GM23338 (cell line): ENCODE measurements around the gene SYT6. TPM values are rescaled to one million over a fixed set of nuclear protein-coding genes. Genes with fewer than 3 reads are reported as not detected.

ENCODE experiments used
- ATAC-seq: fragments of 200-7000 bp; cut with Tn5 transposase; 3 replicates; pipeline ENCODE4 v1.9.1; 2020
- DNase-seq: peaks from one replicate; pipeline ENCODE4 v3.0.0-alpha.2; 2015; ENCODE audit warnings: low spot score
- H2AFZ ChIP-seq: fragments of 200-600 bp; sonication (generic); 2 replicates; pipeline ENCODE4 v1.8.0; 2016; ENCODE audit warnings: antibody characterized with exemption, mild to moderate bottlenecking, moderate library complexity
- H3F3A ChIP-seq: fragments of 200-600 bp; sonication (generic); replicated peaks from 2 replicates; pipeline ENCODE4 v1.8.0; 2017; ENCODE audit warnings: antibody characterized with exemption, mixed run types, low read depth
- H3K27ac ChIP-seq: fragments of 200-600 bp; sonication (generic); 2 replicates; pipeline ENCODE4 v1.6.1; 2016; ENCODE audit warnings: low read depth
- H3K27me3 ChIP-seq: fragments of 200-600 bp; sonication (generic); 2 replicates; pipeline ENCODE4 v1.8.0; 2016; ENCODE audit warnings: mild to moderate bottlenecking, mixed run types, moderate library complexity; ENCODE audit not compliant: insufficient read depth
- H3K36me3 ChIP-seq: fragments of 200-600 bp; sonication (generic); 2 replicates; pipeline ENCODE4 v1.8.0; 2016; ENCODE audit warnings: mild to moderate bottlenecking; ENCODE audit not compliant: insufficient read depth
- H3K4me1 ChIP-seq: fragments of 200-600 bp; sonication (generic); 2 replicates; pipeline ENCODE4 v1.8.0; 2016; ENCODE audit warnings: mild to moderate bottlenecking, moderate library complexity; ENCODE audit not compliant: insufficient read depth
- H3K4me2 ChIP-seq: fragments of 200-600 bp; sonication (generic); 2 replicates; pipeline ENCODE4 v1.7.1; 2017; ENCODE audit warnings: mixed run types
- H3K4me3 ChIP-seq: fragments of 200-600 bp; sonication (generic); 2 replicates; pipeline ENCODE4 v1.6.1; 2016; ENCODE audit warnings: mixed run types
- H3K79me2 ChIP-seq: fragments of 200-600 bp; sonication (generic); replicated peaks from 2 replicates; pipeline ENCODE4 v1.8.0; 2017; ENCODE audit warnings: mild to moderate bottlenecking; ENCODE audit not compliant: insufficient read depth
- H3K9me2 ChIP-seq: fragments of 200-600 bp; sonication (generic); 2 replicates; pipeline ENCODE4 v1.8.0; 2017; ENCODE audit not compliant: insufficient read depth
- H4K20me1 ChIP-seq: fragments of 200-600 bp; sonication (generic); replicated peaks from 2 replicates; pipeline ENCODE4 v1.8.0; 2017; ENCODE audit warnings: mild to moderate bottlenecking; ENCODE audit not compliant: insufficient read depth
- H3K27ac Mint-ChIP-seq: 2 replicates; pipeline ENCODE4 v1.8.0; 2020; ENCODE audit warnings: inconsistent platforms, mild to moderate bottlenecking, moderate library complexity, mixed read lengths
- H3K27me3 Mint-ChIP-seq: 3 replicates; pipeline ENCODE4 v1.8.0; 2022; ENCODE audit warnings: low read depth, mild to moderate bottlenecking, moderate library complexity, mixed read lengths, inconsistent platforms; ENCODE audit not compliant: insufficient read depth, poor library complexity
- H3K36me3 Mint-ChIP-seq: 3 replicates; pipeline ENCODE4 v1.8.0; 2021; ENCODE audit warnings: low read depth, mild to moderate bottlenecking, inconsistent platforms, moderate library complexity, mixed read lengths
- H3K4me1 Mint-ChIP-seq: 3 replicates; pipeline ENCODE4 v1.8.0; 2020; ENCODE audit warnings: mild to moderate bottlenecking, inconsistent platforms, mixed read lengths
- H3K4me3 Mint-ChIP-seq: 3 replicates; pipeline ENCODE4 v1.8.0; 2021; ENCODE audit warnings: moderate library complexity, mild to moderate bottlenecking, inconsistent platforms, mixed read lengths
- H3K9me3 Mint-ChIP-seq: 3 replicates; pipeline ENCODE4 v1.8.0; 2020; ENCODE audit warnings: moderate library complexity, mild to moderate bottlenecking, inconsistent platforms, mixed read lengths
- CREB1 ChIP-seq: fragments of 250-450 bp; sonication (Bioruptor Pico); IDR thresholded peaks from 2 replicates; pipeline ENCODE4 v1.5.0; 2020; ENCODE audit warnings: low read depth, mild to moderate bottlenecking, moderate library complexity
- EZH2 ChIP-seq: fragments of 200-600 bp; sonication (generic); IDR thresholded peaks from one replicate; pipeline ENCODE4 v1.8.0; 2017; ENCODE audit warnings: antibody characterized with exemption, mild to moderate bottlenecking, low read depth; ENCODE audit not compliant: unreplicated experiment
- EZH2phosphoT487 ChIP-seq: fragments of 200-600 bp; sonication (generic); IDR thresholded peaks from one replicate; pipeline ENCODE4 v1.8.1; 2018; ENCODE audit warnings: antibody characterized with exemption; ENCODE audit not compliant: unreplicated experiment
- JUNB ChIP-seq: IDR thresholded peaks from one replicate; pipeline ENCODE4 v1.6.1; 2016; ENCODE audit warnings: antibody characterized with exemption; ENCODE audit not compliant: unreplicated experiment
- NANOG ChIP-seq: IDR thresholded peaks from 2 replicates; pipeline ENCODE4 v1.6.1; 2016; ENCODE audit warnings: antibody characterized with exemption, borderline replicate concordance
- POLR2AphosphoS5 ChIP-seq: IDR thresholded peaks from 2 replicates; pipeline ENCODE4 v1.6.1; 2016; ENCODE audit warnings: antibody characterized with exemption, low read depth
- STAT1 ChIP-seq: IDR thresholded peaks from one replicate; pipeline ENCODE4 v1.6.1; 2016; ENCODE audit warnings: antibody characterized with exemption; ENCODE audit not compliant: unreplicated experiment
- ZNF114 ChIP-seq: fragments of 250-450 bp; sonication (Bioruptor Pico); IDR thresholded peaks from 2 replicates; pipeline ENCODE4 v1.5.0; 2020; ENCODE audit warnings: mild to moderate bottlenecking, moderate library complexity
- ZNF331 ChIP-seq: fragments of 250-450 bp; sonication (Bioruptor Pico); IDR thresholded peaks from 2 replicates; pipeline ENCODE4 v1.5.0; 2020; ENCODE audit warnings: low read depth, mild to moderate bottlenecking, moderate library complexity
- polyA plus RNA-seq: library from polyadenylated mRNA; unstranded; fragments of >200 nt; fragmentation: Nextera tagmentation; extraction: Ambion mirVana; gene quantifications from 2 replicates; pipeline ENCODE4 v1.2.1, GENCODE V29; 2016
- total RNA-seq: library from RNA; depleted of rRNA; stranded (reverse); fragments of >200 nt; shearing (Covaris generic); gene quantifications from 2 replicates; pipeline ENCODE4 v1.2.3, GENCODE V29; 2014
- TF ChIP-seq, protein P1 (sequence below), 2 experiments: fragments of 200-600 bp in 1 of 2; sonication (generic) in 1 of 2; conservative IDR thresholded peaks; 2 replicates each; pipeline versions ENCODE4 v1.5.1 to v1.6.1; 2016 to 2017; ENCODE audit warnings: antibody characterized with exemption in 2 of 2, low read depth in 2 of 2, mild to moderate bottlenecking in 2 of 2, moderate library complexity in 1 of 2
- TF ChIP-seq, protein P2 (sequence below): IDR thresholded peaks from 2 replicates; pipeline ENCODE4 v1.6.1; 2016; ENCODE audit warnings: antibody characterized with exemption
- TF ChIP-seq, protein P3 (sequence below): IDR thresholded peaks from one replicate; pipeline ENCODE4 v1.6.1; 2018; ENCODE audit warnings: antibody characterized with exemption; ENCODE audit not compliant: unreplicated experiment

Gene SYT6
- total and polyA plus RNA-seq, 2 experiments from 2014 or later: 31.2 to 42.6 TPM

DNA sequence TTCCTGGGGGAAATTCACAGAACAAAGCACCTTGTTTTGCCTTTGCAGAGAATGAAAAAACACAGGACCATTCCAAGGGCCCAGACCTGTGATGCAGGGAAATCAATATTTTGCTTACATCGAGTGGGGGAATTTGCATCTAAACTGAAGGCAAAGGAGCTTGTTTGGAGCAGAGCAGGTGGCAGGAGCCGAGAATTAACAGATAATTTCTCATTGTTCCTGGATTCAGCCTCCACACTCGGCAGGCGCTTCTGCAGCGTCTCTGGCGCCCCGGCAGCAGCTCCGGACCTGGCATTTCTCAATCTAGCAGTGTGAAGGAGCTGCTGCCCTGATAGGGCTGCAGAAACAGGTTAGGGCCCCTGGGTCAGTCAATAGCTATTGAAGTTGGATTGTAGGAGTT is 2.0 kb upstream of the SYT6 start:
- Histone ChIP-seq H3F3A (peaks cover 16% of the 10 kb centered on the region), H3K9me2 (0 out of 2 replicates have a peak, but pooled peaks cover 5% of the 10 kb centered on the region), H3K79me2 (peaks cover 24% of the 10 kb centered on the region), H3K4me1 (peaks cover 46% of the 10 kb centered on the region), H3K4me3 (no peak overlapping the region), H2AFZ (no peak overlapping the region), H3K4me2 (peak overlapping the region; percentile 31; the same call in 1 of the 2 replicates), H4K20me1 (peaks cover 24% of the 10 kb centered on the region), H3K36me3 (0 out of 2 replicates have a peak, but pooled peaks cover under 1% of the 10 kb centered on the region), H3K27ac (no peak overlapping the region), H3K27me3 (peaks cover 56% of the 10 kb centered on the region)
- H3K36me3 Mint-ChIP-seq: peaks cover under 1% of the 10 kb centered on the region; the same call in 1 of the 3 replicates
- DNase-seq (no peak), ATAC-seq (no peak)
- TF ChIP-seq EZH2phosphoT487 (no peak), NANOG (no peak), ZNF331 (CRISPR knock-in tag) (no peak), STAT1 (no peak), CREB1 (CRISPR knock-in tag) (no peak), JUNB (no peak), ZNF114 (CRISPR knock-in tag) (no peak), EZH2 (no peak)
- TF ChIP-seq, protein P1, sequence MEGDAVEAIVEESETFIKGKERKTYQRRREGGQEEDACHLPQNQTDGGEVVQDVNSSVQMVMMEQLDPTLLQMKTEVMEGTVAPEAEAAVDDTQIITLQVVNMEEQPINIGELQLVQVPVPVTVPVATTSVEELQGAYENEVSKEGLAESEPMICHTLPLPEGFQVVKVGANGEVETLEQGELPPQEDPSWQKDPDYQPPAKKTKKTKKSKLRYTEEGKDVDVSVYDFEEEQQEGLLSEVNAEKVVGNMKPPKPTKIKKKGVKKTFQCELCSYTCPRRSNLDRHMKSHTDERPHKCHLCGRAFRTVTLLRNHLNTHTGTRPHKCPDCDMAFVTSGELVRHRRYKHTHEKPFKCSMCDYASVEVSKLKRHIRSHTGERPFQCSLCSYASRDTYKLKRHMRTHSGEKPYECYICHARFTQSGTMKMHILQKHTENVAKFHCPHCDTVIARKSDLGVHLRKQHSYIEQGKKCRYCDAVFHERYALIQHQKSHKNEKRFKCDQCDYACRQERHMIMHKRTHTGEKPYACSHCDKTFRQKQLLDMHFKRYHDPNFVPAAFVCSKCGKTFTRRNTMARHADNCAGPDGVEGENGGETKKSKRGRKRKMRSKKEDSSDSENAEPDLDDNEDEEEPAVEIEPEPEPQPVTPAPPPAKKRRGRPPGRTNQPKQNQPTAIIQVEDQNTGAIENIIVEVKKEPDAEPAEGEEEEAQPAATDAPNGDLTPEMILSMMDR (conservative IDR thresholded peaks at IDR 0.05; ENCODE audit: low read depth in 2 of 2): no peak
- TF ChIP-seq, protein P2, sequence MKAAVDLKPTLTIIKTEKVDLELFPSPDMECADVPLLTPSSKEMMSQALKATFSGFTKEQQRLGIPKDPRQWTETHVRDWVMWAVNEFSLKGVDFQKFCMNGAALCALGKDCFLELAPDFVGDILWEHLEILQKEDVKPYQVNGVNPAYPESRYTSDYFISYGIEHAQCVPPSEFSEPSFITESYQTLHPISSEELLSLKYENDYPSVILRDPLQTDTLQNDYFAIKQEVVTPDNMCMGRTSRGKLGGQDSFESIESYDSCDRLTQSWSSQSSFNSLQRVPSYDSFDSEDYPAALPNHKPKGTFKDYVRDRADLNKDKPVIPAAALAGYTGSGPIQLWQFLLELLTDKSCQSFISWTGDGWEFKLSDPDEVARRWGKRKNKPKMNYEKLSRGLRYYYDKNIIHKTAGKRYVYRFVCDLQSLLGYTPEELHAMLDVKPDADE: no peak
- peaks cover 3% of the 10 kb centered on the region; the same call in 1 of the 3 replicates for H3K9me3 Mint-ChIP-seq
- no peak overlapping the region for H3K4me3 Mint-ChIP-seq
- peaks cover 42% of the 10 kb centered on the region for H3K4me1 Mint-ChIP-seq
- peaks cover 38% of the 10 kb centered on the region for H3K27me3 Mint-ChIP-seq
- no peak overlapping the region for H3K27ac Mint-ChIP-seq

DNA sequence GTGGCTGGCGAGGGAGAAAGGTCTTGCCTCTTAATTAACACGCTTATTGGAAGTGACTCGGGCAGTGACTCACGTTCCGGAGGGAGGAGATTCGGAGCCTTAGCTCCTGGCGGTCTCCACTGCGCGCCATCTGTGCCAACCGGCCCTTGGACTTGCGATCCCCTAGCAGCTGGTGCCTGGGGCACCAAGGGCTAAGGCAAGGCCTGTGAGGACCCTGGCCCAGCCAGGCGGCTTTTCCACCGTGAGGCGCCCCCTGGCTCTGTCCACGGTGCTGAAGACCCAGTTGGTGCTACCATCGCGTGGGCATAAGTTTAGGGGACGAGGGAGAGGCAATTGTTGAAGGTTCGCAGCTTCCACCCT is 1.3 kb upstream of the SYT6 start:
- peaks cover 32% of the 10 kb centered on the region for H4K20me1 ChIP-seq
- peaks cover 4% of the 10 kb centered on the region; the same call in 1 of the 2 replicates for H3K36me3 ChIP-seq
- Mint-ChIP-seq H3K27me3 (peaks cover 35% of the 10 kb centered on the region), H3K4me1 (peaks cover 49% of the 10 kb centered on the region), H3K27ac (no peak overlapping the region), H3K4me3 (peak overlapping the region; percentile 70), H3K9me3 (peaks cover 3% of the 10 kb centered on the region; the same call in 1 of the 3 replicates), H3K36me3 (peaks cover 7% of the 10 kb centered on the region; the same call in 2 of the 3 replicates)
- H3K79me2 ChIP-seq: peaks cover 32% of the 10 kb centered on the region
- 0 out of 2 replicates have a peak, but pooled peaks cover 5% of the 10 kb centered on the region for H3K9me2 ChIP-seq
- ATAC-seq (peak; percentile 49), DNase-seq (peak; percentile 78)
- H3F3A ChIP-seq: peaks cover 19% of the 10 kb centered on the region
- no peak overlapping the region for H3K27ac ChIP-seq
- H3K4me3 ChIP-seq: peak overlapping the region; percentile 94
- peaks cover 53% of the 10 kb centered on the region for H3K27me3 ChIP-seq
- peaks cover 53% of the 10 kb centered on the region for H3K4me1 ChIP-seq
- H3K4me2 ChIP-seq: peak overlapping the region; percentile 96
- H2AFZ ChIP-seq: no peak overlapping the region
- TF ChIP-seq EZH2 (no peak), ZNF114 (CRISPR knock-in tag) (no peak), STAT1 (no peak), NANOG (no peak), CREB1 (CRISPR knock-in tag) (no peak), JUNB (no peak), POLR2AphosphoS5 (no peak)
- TF ChIP-seq, protein P3, sequence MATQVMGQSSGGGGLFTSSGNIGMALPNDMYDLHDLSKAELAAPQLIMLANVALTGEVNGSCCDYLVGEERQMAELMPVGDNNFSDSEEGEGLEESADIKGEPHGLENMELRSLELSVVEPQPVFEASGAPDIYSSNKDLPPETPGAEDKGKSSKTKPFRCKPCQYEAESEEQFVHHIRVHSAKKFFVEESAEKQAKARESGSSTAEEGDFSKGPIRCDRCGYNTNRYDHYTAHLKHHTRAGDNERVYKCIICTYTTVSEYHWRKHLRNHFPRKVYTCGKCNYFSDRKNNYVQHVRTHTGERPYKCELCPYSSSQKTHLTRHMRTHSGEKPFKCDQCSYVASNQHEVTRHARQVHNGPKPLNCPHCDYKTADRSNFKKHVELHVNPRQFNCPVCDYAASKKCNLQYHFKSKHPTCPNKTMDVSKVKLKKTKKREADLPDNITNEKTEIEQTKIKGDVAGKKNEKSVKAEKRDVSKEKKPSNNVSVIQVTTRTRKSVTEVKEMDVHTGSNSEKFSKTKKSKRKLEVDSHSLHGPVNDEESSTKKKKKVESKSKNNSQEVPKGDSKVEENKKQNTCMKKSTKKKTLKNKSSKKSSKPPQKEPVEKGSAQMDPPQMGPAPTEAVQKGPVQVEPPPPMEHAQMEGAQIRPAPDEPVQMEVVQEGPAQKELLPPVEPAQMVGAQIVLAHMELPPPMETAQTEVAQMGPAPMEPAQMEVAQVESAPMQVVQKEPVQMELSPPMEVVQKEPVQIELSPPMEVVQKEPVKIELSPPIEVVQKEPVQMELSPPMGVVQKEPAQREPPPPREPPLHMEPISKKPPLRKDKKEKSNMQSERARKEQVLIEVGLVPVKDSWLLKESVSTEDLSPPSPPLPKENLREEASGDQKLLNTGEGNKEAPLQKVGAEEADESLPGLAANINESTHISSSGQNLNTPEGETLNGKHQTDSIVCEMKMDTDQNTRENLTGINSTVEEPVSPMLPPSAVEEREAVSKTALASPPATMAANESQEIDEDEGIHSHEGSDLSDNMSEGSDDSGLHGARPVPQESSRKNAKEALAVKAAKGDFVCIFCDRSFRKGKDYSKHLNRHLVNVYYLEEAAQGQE: peak; percentile 98
- TF ChIP-seq, protein P2: no peak
- TF ChIP-seq, protein P1 (conservative IDR thresholded peaks at IDR 0.05; ENCODE audit: low read depth in 2 of 2): peak in 1 of 2 experiments; percentile 7; a peak in 1 of 4 replicates
